Pancreas (tissue), 10 donors: ENCODE data around the gene PPP2R1A. TPM values are rescaled to one million over a fixed set of nuclear protein-coding genes. Genes with fewer than 3 reads are reported as not detected.

Source experiments
- ATAC-seq, 4 donors: fragments of 200-7000 bp; cut with Tn5 transposase; one replicate each; pipeline versions ENCODE4 v1.8.0 to v1.9.1; 2020; ENCODE audit warnings: mild to moderate bottlenecking in 4 of 4, moderate library complexity in 4 of 4
- DNase-seq, 6 donors: peaks; one replicate each; pipeline ENCODE4 v3.0.0-alpha.2; 2020
- FAIRE-seq: peaks from 2 replicates; lab custom pipeline; 2012; peaks lifted over from hg19 to GRCh38; lab: Jason Lieb, UNC
- H3K27ac ChIP-seq, 4 donors: fragments of 200-600 bp; sonication (generic); 1 replicate in 3 of 4; 2 replicates in 1 of 4; pipeline versions ENCODE4 v1.5.0 to v1.8.0; 2020
- H3K27me3 ChIP-seq, 4 donors: fragments of 200-600 bp; one replicate each; pipeline ENCODE4 v1.8.0; 2021
- H3K36me3 ChIP-seq, 3 donors: fragments of 200-600 bp; sonication (generic) in 1 of 3; one replicate each; pipeline versions ENCODE4 v1.5.0 to v1.8.0; 2020 to 2021
- H3K4me1 ChIP-seq, 3 donors: fragments of 200-600 bp; one replicate each; pipeline ENCODE4 v1.8.0; 2021
- H3K4me3 ChIP-seq, 4 donors: fragments of 200-600 bp; sonication (generic) in 2 of 4; one replicate each; pipeline versions ENCODE4 v1.5.0 to v1.8.0; 2020 to 2021
- H3K9me3 ChIP-seq, 4 donors: fragments of 200-600 bp; one replicate each; pipeline ENCODE4 v1.8.0; 2021
- CTCF ChIP-seq, 4 donors: fragments of 200-600 bp; sonication (generic) in 3 of 4; IDR thresholded peaks; one replicate each; pipeline versions ENCODE4 v1.5.0 to v1.8.0; 2021; ENCODE audit warnings: antibody characterized with exemption in 4 of 4
- WGBS, 2 donors: extraction: QIAGEN DNeasy Blood & Tissue Kit; methylation state at CpG; one replicate each; pipeline ENCODE4 v1.1.7; 2013; 5-methylcytosine and 5-hydroxymethylcytosine counted together
- intact Hi-C, 3 donors: fragments of 100-400 bp; cut with DNase I; formaldehyde crosslinking; loops; one replicate each; pipeline versions ENCODE4 v1.11.1 to v1.14.2; 2022
- polyA plus RNA-seq, 2 donors: library from polyadenylated mRNA; stranded (reverse); fragments of 200-250 nt; gene quantifications; one replicate each; pipeline ENCODE4 v1.2.3, GENCODE V29; 2013
- total RNA-seq, 6 donors: library from RNA; stranded (reverse); fragmentation: NEBNext Ultra II Directional in 4 of 6; extraction: Animal tissue kit (Norgen Biotek cat#: 25700) in 4 of 6; gene quantifications; one replicate each; pipeline versions ENCODE4 v1.2.1 to v1.2.4, GENCODE V29; 2021 to 2023
- donor health status: healthy with polysubstance abuse.
- donor health status: DM: no; HTN: no; CAD: no; lungs with moderate emphysema.
- donor health status: DM: no; HTN: no; CAD: no.
- donor health status: control.
- donor health status: control.
- donor health status: Bipolar disorder and iron deficiency.
- donor health status: DM: yes; HTN: yes; CAD: no.
- donor health status: DM: no; HTN: no; CAD: no.
- donor health status: DM: no; HTN: no; CAD: no.
- donor health status: DM: yes; HTN: yes; CAD: no.

The PPP2R1A gene
- total and polyA plus RNA-seq, 8 donors = 70.9 to 119 (median 99.1) TPM

- Histone ChIP-seq H3K27me3 (no peaks in the 10 kb centered on the region), H3K4me3 (no peak overlapping the region), H3K36me3 (peaks cover 7 to 100% (median 92%) of the 10 kb centered on the region in 3 donors), H3K4me1 (no peaks in the 10 kb centered on the region), H3K27ac (no peak overlapping the region), H3K9me3 (no peaks in the 10 kb centered on the region)
- intact Hi-C loops = no loop called here
- no peak for DNase-seq
- ATAC-seq = no peak
- no peak for TF ChIP-seq CTCF (IDR thresholded peaks at IDR 0.05)
- WGBS, 2 donors = 87 to 90% methylated on average over 5 of the region's 5 CpGs
- no peak for FAIRE-seq
Measured at GRCh38 chr19:52217576-52217975, 27.7 kb downstream of the PPP2R1A start.

- no peaks in the 10 kb centered on the region for H3K4me1 ChIP-seq
- no peaks in the 10 kb centered on the region for H3K9me3 ChIP-seq
- H3K27ac ChIP-seq = no peak overlapping the region
- TF ChIP-seq CTCF (IDR thresholded peaks at IDR 0.05) = no peak
- no peaks in the 10 kb centered on the region for H3K27me3 ChIP-seq
- WGBS, 2 donors = 93 to 97% methylated on average over 8 of the region's 8 CpGs
- H3K4me3 ChIP-seq = no peak overlapping the region
- intact Hi-C loops = no loop called here
- DNase-seq (no peak), ATAC-seq (no peak), FAIRE-seq (no peak)
- peaks cover 9 to 93% (median 78%) of the 10 kb centered on the region in 3 donors for H3K36me3 ChIP-seq
Measured at GRCh38 chr19:52219611-52220010, 29.8 kb downstream of the PPP2R1A start.

GRCh38 chr19:52221031-52221430 lies 31.2 kb downstream of the PPP2R1A start:
- Histone ChIP-seq H3K27ac (no peak overlapping the region), H3K36me3 (peaks cover 4 to 87% (median 78%) of the 10 kb centered on the region in 3 donors), H3K4me1 (no peaks in the 10 kb centered on the region), H3K9me3 (no peaks in the 10 kb centered on the region), H3K4me3 (no peak overlapping the region), H3K27me3 (no peaks in the 10 kb centered on the region)
- ATAC-seq (no peak), DNase-seq (no peak), FAIRE-seq (no peak)
- 96 to 98% methylated on average over 6 of the region's 6 CpGs for WGBS, 2 donors
- TF ChIP-seq CTCF (IDR thresholded peaks at IDR 0.05) = no peak
- intact Hi-C loops = no loop called here

- Histone ChIP-seq H3K36me3 (peaks cover 11 to 87% (median 76%) of the 10 kb centered on the region in 3 donors), H3K4me1 (no peaks in the 10 kb centered on the region), H3K9me3 (no peaks in the 10 kb centered on the region), H3K4me3 (no peak overlapping the region), H3K27me3 (no peaks in the 10 kb centered on the region), H3K27ac (no peak overlapping the region)
- no peak for ATAC-seq
- no peak for TF ChIP-seq CTCF (IDR thresholded peaks at IDR 0.05)
- intact Hi-C loops = no loop called here
- no peak for FAIRE-seq
- no peak for DNase-seq
- 87 to 94% methylated on average over 7 of the region's 7 CpGs for WGBS, 2 donors
Measured at GRCh38 chr19:52221831-52222375, 32.1 kb downstream of the PPP2R1A start.

- intact Hi-C loops = no loop called here
- FAIRE-seq = no peak
Measured at GRCh38 chr19:52224211-52224610, 34.4 kb downstream of the PPP2R1A start.

More at GRCh38 chr19:52224211-52224610, 34.4 kb downstream of the PPP2R1A start:
- ATAC-seq (no peak), DNase-seq (no peak)
- Histone ChIP-seq H3K27me3 (no peaks in the 10 kb centered on the region), H3K9me3 (no peaks in the 10 kb centered on the region), H3K4me1 (no peaks in the 10 kb centered on the region), H3K36me3 (peaks cover 12 to 79% (median 53%) of the 10 kb centered on the region in 3 donors), H3K27ac (no peak overlapping the region), H3K4me3 (no peak overlapping the region)
- no peak for TF ChIP-seq CTCF (IDR thresholded peaks at IDR 0.05)
- WGBS, 2 donors = 91 to 96% methylated on average over 5 of the region's 5 CpGs
